ENCODE measurements around the gene TNMD.
"Not testable (repeated sequence)": the region's sequence is repeated elsewhere in the genome, so short reads cannot be mapped to it uniquely, and the experiment has no call there.

The TNMD gene

DNA sequence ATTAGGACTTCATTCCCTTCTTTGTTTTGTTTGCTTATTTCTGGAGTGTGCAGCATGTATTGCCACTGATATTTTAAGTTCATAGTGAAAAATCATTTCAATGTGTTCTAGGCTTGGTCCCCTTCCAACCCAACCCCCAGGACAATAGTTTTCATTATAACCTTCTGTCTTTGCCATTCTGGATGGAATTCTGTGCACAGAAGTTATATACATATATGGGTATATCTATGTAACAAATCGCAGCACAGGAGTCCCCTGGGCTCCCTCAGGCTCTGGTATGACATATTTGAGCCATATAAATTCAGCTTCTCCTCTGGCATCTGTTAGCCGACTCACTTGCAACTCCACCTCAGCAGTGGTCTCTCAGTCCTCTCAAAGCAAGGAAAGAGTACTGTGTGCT is at the start of gene TNMD:
TSS of gene TNMD (plus strand) at position 326 of the 400 bp plus-strand sequence. CDS start 83 bp downstream, outside the sequence.
- no peak for DNase-seq

DNA sequence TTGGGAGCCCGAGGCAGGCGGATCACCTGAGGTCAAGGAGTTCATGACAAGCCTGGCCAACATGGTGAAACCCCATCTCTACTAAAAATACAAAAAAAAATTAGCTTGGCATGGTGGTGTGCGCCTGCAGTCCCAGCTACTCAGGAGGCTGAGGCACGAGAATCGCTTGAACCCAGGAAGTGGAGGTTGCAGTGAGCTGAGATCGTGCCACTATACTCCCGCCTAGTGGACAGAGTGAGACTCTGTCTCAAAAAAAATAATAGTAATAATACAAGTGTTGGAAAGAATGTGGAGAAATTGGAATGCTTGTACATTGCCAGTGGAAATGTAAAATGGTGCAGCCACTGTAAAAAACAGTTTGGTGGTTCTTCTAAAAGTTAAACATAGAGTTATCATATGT is 19.2 kb upstream of the TNMD start:
- not testable (repeated sequence) for DNase-seq

DNA sequence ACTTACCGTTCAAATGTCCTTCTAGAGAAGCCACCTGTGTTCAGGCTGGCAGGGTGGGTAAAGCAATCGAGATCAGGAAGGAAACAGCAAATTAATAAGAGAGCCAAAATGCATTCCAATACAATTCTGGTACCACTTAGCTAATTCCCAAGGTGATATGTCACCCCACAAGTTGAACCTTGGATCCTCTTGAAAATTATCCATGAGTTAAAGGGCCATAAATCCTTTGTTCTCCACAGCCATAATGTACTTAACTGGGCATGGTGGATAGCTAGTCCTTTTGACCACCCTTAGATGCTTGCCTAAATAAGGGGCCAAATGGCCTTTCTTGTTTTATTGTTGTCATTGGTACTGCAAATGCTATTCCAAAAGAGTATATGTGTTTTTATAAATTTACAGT is 2.0 kb downstream of the TNMD start:
- DNase-seq, result no peak

DNA sequence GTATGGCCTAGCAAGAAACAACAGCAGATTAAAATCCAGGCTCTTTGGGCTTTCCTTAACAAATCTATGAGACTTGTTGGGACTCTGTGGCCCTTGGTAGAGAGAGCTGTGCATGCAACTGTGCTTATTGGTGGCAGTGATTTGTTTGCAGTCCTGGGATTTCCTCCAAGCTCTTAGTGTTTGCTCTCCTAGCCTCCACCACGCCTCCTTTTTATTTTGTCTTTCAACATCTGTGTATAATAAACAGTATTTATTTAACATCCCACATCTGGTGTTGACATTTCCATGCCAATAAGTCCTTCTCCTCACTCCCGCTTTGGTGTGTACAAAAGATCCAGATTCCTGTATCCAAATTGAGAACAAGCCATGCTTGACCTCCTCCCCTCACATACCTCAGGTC is 3.1 kb downstream of the TNMD start:
- no peak for DNase-seq

DNA sequence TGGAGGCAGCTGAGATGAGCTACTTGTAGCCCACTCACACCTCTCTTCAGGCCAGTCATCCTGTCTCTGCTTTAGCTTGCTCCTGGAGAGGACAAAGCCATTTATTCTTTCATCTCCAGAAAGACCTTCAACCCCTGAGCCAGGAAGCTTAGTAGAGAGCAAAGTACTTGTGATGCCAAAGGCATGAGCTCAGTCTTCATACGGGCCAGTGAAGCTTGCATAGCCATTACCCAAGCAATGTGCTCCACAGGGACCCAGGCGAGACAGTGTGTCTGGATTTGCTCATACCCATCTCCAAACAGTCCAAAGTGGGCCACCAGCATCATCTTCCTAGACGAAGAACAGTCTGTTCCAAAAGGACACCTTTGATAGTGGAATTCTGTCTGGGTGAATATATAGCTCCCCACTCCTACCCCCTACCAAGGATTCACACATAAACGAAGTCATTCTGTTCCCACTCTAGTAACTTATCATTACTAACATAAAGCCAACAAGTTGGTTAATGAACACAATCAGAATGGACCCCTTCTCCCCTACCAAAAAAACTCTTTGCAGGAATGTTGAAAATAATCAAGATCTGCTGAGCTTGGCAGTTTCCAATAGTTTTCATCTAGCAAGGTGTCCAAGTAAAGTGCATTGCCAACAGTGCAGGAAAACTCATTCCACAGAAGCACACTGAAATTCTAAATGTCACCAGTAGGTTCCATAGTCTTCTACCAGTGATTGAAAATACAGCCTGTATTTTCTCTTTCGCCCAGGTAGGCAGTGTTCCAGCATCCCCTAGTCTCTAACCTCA is 6.7 kb downstream of the TNMD start:
- no peak for DNase-seq

DNA sequence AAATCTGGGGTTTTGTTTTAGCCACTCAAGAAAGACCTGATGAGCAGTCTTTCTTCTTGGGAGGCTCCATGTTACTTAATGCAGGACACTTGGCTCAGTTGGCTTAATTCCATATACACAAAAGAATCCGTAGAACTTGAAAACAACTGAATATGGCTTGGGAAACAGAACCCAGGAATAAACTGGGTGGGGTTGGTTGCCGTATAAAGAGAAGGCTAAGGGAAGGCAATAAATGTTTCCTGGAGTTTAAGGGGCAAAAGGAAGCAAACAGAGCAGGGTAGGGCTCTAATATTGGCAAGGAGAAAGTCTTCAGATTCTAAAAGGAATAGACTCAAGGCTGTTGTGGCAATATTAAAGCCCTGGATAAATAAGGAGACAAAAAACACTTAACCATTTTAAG is 8.4 kb downstream of the TNMD start:
- DNase-seq, result no peak

DNA sequence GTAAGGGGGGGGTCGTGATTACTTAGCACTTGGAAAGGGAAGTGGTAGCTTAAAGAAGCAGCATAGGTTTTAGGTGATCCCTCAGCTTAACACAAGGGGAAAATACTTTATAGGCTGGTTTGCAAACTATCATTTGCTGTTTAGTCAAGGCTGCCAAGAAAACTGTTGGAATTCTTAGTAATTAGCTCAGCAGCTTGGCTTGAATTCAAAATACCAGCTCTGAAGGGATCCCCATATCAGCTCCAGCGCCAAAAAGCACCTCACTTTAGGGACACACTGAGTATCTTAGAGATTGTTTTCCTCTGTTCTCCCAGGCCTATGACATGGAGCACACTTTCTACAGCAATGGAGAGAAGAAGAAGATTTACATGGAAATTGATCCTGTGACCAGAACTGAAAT is 8.8 kb downstream of the TNMD start:
- no peak for DNase-seq

DNA sequence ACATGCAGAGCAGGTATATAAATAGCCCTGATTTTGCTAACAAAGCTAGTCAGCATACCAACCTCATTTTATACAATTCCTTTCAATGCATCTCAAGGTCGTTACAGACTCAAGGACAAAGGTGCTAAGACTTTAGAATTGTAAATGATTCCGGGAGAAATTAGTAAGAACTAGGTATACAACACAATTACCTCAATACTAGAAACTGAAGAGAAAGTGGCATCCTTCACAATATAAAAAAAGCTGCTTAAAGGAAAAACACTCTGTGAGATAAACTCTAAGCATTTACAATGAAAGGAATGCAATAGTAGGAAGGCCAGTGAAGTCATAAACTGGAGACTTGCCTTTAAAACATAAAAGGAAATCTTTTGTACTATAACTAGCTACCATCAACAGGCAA is 11.9 kb downstream of the TNMD start:
- no peak for DNase-seq

DNA sequence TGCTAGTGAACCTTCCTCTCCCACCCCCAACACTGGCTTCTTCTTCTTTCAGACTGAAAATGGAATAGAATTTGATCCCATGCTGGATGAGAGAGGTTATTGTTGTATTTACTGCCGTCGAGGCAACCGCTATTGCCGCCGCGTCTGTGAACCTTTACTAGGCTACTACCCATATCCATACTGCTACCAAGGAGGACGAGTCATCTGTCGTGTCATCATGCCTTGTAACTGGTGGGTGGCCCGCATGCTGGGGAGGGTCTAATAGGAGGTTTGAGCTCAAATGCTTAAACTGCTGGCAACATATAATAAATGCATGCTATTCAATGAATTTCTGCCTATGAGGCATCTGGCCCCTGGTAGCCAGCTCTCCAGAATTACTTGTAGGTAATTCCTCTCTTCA is 14.7 kb downstream of the TNMD start:
- no peak for DNase-seq

DNA sequence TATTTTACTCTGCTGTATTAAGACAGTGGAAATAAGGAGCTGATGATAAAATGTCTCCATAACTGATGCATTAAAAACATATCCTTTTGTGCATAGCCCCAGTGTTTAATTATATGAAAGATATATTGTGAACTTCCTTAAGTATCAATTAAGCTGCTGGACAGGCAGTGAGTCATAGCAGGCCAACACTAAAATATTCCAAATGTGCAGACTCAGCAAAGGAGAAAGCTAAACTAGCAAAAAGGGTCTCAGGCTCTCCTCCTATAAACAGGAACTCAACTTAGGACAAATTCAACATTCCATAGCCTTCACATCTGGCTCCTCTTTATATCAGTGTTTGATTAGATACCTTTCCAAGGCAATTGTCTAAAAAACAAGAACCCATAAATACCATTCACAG is 15.6 kb downstream of the TNMD start:
- no peak for DNase-seq

DNA sequence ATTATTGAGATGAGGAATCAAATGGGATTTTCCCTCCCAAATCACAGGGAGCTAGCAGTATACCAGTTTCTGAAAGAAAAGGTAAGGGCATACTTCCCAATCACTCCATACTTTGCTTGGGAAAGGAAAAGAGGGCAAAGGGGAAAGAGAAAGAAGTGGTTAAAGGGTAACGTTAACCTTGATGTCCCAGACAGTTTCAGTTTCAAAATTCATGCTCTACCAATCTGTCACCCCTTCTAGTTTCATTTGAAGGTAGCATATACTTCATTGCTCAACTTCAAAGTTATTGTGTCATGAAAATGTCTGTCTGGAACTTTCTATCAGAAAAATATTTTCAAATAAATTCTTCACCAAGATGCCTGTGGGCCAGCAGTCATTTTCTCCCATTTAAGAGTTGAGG is 16.0 kb downstream of the TNMD start:
- DNase-seq, result no peak

DNA sequence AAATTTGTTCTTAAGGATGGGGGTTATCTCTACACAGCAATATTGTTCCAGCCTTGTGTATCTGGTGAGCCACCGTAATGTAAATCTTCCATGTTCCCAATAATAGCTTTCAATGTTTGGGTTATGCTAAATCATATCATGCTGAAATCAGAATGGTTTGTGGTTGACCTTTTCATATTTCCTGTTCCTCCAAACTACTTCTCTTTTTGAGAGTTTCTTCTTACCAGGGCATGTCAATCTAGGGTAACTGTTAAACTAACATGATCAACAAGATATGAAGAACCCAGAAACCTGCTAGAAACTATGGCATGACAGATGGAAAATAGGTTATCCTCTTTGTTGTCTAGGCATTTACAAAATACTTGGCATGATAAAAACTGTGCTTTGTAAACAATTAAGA is 22.0 kb downstream of the TNMD start:
- peak in 1 of 2 experiments; percentile 3 for DNase-seq

DNA sequence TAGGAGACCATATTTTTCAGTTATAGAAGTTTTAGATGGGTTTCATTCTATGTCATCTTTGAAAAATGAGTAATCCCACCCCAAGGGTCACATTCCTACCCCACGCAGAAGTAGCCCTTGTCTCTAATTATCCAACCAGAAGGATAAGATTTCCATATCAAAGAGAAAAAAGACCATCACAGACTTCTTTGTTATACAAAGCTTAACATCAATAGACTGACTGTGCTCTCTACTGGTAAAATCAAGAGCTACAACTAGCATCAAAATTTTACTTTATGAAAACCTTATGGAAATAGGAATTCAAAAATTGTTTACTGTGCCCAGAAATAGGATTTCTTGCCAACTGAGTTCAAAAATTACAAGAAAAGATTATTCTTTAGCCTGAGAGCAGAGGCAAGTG is 24.9 kb downstream of the TNMD start:
- no peak for DNase-seq

DNA sequence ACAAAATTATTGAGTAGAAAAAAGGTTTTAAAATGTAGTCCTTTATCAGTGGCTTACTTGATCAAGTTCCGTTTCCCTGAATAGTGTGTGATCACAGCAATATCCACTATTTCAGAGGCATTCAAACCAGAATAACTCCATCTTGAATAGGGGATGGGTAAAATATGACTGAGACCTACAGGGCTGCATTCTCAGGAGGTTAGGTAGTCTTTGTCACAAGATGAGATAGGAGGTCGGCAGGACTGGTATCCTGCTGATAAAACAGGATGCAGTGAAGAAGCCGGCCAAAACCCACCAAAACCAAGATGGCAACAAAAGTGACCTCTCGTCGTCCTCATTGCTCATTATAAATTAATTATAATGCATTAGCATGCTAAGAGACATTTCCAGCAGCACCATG is 27.2 kb downstream of the TNMD start:
- no peak for DNase-seq

DNA sequence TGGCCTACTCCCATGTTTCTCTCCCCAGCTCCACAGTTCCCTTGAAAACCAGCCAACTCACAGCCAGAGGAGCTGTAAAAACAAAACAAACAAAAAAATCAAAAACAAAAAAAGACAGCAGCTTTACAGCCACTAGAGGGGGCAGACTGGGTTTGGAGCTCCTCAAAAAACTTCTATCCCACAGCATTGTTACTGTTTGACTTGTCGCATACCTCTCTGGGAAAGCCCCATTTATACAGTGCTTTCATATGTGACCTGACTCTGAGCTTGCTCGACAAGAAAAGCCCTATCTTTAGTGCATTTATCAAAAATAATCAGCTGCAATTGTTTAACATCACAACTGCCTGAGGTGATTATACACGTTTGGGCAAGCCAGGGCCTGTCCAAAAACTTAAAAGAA is 30.3 kb downstream of the TNMD start:
- peak in 1 of 2 experiments; percentile 26 for DNase-seq

DNA sequence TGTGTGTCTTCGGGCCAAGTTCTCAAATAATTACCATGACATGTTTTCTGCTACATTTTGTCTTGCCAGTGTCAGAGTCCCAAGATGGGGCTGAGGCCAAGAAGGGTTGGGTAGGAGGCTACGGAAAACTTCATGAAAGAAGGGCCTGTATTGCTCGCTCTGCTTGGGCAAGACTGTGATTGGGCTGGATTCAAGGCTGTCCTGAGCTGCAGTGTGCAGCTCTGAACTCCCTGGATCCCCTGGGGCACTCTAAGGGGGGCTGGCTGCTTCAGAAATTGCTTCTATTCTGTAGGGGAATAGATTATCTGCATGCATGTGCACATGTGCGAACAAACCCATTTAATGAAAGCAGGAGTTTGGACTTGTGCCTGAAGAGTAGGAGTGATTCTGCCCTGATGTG is 38.3 kb downstream of the TNMD start:
- DNase-seq, result no peak

DNA sequence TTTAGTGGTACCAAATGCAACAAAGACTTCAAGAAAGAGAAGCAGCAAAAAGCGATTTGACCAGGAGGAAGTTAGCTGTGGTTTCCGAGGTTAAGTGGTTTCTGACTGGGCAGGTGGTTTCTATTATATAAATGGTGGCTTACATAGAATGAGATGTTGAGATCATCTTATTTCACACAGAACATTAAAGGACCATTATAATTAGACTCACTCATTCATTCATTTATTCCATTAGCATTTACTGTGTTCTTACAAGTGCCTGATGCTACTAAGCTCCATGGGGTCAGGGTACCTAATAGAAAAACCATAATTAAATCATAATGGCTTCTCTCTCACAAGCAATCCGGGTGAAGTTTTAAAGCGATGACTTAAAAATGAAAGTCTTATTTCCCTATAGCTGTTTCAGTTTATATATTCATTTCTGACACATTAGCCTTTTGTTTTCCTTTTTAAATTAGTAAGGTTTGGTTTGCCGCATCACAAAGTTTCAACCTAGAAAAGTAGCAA is 41.3 kb downstream of the TNMD start:
- DNase-seq, result peak; percentile 28 to 30

DNA sequence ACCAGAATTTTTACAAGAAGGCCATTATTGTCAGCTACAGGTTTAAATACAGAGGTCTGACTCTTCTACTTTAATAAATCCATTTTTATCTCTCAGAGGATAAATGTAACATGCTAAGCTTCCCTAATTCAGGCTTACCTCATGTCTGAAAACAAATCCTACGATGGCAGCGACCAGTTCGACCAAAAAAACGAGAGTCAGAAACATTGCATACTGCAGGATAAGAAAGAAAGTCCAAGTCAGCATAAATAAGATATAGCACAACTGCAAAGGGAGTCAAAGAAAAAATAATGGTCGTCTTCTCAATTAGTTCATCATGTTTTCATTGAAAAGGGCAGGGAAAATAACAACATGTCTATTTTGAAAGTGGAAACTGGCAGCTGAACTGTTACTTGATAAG is 50.3 kb downstream of the TNMD start:
- DNase-seq, result no peak

DNA sequence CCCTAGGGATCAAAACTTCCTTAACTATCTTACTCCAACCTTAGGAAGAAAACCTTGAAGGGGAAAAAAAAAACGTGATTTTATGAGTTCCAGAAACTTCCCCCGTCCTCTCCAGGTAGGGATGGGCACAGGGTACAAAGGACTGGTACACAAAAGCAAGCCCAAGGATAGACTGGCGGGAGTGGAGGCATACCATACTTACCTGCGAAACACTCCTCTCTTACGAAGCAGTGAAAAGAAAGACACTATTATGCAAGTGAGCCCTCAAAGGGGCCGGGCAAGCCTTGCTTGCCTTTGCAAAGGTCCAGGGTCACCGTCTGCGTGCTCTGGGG is 51.2 kb downstream of the TNMD start:
- DNase-seq, result no peak

DNA sequence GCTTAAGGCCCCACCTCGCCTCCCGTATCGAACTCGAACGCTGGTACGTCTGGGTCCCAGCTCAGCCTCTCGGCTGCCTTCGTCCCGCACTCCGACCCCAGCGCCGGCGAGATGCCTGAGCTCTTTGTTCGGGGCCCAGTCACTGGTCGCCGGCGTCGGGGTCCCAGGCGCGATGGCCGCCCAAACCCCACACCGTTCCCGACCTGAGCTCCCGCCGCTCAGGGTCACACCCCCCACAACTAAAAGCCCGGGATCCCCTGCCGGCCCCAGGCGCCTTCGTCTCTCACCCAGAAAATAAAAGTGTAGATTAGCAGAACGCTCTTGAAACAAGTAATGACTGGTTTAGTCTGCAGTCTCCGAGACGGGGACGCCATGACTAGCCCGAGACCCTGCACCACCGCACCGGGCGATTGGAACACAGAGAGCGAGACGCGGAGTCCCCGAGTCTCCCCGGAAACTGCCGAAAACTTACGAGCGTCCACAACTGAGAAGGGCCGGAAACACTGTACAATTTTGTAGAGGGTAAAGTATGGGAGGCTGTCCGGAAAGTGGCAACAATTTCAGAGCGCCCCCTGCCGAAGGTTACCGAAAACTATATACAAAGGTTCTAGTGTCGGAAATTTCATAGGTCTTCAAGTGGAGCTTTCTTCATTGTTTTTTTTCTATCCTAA is 51.7 kb downstream of the TNMD start, which contains the start of gene TSPAN6:
TSS of gene TSPAN6 (minus strand) at position 486 of the 671 bp plus-strand sequence. CDS start at position 374, 112 bp downstream.
- DNase-seq, result peak in 1 of 2 experiments; percentile 1

DNA sequence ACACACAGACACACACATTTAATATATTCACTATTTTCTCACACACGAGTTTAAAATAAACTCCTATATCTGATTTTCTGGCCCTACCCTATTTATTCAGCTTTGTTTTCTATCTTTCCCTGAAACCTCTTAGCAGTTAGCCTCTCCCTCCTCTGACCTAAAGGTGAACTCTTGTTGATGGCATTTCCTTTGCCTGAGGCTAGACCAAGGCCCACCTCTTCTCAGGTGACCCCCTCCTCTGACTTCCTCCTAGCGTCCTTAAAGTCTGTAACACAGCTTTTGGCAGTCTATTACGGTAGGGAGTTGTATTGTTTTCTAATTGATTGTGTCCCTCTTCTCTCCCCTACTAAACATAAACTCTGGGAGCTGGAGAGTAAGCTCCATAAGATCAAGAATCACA is 57.6 kb downstream of the TNMD start:
- DNase-seq, result no peak

DNA sequence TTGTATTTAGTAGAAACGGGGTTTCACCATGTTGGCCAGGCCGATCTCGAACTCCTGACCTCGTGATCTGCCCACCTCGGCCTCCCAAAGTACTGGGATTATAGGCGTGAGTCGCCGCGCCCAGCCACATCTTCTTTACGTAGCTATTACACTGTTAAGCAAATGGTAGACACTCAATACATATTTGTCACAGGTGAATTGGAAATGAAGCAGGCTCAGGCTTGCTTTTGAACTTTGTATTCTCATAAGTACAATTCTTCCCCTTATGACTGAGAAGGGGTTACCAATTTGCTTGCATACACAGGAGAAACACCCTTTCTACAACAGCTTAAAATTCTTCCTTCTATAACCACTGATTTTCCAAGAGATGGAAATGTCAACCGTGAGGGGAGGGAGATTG is 58.5 kb downstream of the TNMD start:
- no peak for DNase-seq

DNA sequence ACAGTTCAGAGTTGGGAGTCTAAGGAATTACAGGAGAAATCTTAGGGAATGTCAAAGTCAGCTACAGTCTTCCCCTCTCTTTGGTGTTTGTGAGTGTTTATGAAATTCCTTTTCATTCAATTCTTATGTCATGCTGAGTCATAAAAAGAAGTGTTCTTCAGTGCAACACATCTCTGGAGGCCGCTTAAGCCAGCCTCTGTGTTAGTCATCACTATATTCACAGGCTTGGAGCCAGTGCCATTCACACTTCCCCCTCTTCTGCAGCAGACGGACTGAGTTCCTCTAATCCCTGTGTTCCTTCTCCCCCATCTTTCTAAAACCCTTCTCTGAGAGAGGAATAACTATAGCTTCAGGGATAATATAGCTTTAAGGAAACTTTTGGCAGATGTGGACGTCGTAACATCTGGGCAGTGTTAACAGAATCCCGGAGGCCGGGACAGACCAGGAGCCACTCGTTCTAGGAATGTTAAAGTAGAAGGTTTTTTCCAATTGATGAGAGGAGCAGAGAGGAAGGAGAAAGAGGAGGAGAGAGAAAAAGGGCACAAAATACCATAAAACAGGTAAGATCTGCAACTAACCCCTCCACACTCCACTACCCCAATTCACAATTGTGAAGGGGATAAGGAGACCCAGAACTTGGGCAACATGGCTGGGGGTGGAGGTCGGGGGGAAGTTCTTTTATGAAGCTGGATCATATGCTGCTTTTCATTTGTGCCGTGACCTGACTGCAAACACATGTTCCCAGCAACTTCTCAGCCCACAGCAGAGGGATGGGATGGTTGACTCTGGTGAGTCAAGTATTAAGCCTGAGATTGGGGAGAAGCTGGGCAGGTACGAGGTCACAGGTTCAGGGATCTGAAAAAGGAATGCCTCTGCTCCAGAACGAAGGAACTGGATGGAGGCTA is 59.5 kb downstream of the TNMD start, which contains the start of gene SRPX2:
TSS of gene SRPX2 (plus strand) at position 244 of the 905 bp plus-strand sequence. CDS start 2,124 bp downstream, outside the sequence.
- no peak for DNase-seq
